Measurements from ENCODE around the gene RENBP.

RENBP gene

DNA sequence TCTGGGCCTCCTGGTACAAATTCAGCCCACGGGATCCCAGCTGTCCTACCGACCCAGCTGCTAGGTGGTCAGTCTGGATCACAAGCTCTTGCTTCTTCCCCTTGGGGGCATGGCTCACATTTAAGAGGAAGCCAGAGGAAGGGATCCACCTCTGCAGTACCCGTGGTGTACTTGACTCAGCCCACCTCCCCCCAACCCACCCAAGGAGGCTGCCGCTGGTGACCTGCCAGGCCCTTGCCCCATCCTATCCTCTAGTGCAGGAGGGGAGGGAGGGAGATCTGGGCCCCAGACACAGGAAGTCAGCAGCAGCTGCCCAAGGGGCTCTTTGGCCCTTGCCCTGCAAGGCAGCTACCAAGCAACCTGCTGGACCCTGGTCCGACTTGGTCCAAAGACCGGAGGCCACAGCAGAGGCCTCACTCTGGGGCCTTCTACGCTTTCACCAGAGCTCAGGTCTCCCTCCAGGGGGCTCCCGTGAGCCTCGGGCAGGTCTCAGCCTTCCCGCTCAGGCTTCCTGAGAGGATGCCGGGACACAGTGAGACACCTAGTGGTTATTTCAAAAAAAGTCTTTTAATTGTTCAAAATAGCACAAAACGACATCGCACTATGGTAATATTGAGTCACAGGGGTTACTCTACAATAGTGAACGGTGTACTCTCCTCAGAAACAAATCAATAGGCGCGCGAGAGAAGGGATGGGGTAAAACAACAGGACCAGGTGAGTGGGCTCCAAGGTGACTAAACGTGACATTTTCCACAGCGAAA lies 2.7 kb upstream of the RENBP start:
- TF ChIP-seq, protein P1, sequence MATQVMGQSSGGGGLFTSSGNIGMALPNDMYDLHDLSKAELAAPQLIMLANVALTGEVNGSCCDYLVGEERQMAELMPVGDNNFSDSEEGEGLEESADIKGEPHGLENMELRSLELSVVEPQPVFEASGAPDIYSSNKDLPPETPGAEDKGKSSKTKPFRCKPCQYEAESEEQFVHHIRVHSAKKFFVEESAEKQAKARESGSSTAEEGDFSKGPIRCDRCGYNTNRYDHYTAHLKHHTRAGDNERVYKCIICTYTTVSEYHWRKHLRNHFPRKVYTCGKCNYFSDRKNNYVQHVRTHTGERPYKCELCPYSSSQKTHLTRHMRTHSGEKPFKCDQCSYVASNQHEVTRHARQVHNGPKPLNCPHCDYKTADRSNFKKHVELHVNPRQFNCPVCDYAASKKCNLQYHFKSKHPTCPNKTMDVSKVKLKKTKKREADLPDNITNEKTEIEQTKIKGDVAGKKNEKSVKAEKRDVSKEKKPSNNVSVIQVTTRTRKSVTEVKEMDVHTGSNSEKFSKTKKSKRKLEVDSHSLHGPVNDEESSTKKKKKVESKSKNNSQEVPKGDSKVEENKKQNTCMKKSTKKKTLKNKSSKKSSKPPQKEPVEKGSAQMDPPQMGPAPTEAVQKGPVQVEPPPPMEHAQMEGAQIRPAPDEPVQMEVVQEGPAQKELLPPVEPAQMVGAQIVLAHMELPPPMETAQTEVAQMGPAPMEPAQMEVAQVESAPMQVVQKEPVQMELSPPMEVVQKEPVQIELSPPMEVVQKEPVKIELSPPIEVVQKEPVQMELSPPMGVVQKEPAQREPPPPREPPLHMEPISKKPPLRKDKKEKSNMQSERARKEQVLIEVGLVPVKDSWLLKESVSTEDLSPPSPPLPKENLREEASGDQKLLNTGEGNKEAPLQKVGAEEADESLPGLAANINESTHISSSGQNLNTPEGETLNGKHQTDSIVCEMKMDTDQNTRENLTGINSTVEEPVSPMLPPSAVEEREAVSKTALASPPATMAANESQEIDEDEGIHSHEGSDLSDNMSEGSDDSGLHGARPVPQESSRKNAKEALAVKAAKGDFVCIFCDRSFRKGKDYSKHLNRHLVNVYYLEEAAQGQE (IDR thresholded peaks at IDR 0.05; ENCODE audit: insufficient read depth in 1 of 2, low read depth in 2 of 2, low read length in 2 of 2), result no peak
- TF ChIP-seq FOXP2 (optimal IDR thresholded peaks at IDR 0.05; ENCODE audit: borderline replicate concordance, extremely low read depth, extremely low read length, insufficient read depth) (no peak), SIN3A (IDR thresholded peaks at IDR 0.05; ENCODE audit: borderline replicate concordance, insufficient read depth, low read length) (no peak), TAF1 (IDR thresholded peaks at IDR 0.05; ENCODE audit: borderline replicate concordance, insufficient read depth, low read length) (no peak), POLR2AphosphoS5 (IDR thresholded peaks at IDR 0.05; ENCODE audit: low read depth, low read length) (no peak)

DNA sequence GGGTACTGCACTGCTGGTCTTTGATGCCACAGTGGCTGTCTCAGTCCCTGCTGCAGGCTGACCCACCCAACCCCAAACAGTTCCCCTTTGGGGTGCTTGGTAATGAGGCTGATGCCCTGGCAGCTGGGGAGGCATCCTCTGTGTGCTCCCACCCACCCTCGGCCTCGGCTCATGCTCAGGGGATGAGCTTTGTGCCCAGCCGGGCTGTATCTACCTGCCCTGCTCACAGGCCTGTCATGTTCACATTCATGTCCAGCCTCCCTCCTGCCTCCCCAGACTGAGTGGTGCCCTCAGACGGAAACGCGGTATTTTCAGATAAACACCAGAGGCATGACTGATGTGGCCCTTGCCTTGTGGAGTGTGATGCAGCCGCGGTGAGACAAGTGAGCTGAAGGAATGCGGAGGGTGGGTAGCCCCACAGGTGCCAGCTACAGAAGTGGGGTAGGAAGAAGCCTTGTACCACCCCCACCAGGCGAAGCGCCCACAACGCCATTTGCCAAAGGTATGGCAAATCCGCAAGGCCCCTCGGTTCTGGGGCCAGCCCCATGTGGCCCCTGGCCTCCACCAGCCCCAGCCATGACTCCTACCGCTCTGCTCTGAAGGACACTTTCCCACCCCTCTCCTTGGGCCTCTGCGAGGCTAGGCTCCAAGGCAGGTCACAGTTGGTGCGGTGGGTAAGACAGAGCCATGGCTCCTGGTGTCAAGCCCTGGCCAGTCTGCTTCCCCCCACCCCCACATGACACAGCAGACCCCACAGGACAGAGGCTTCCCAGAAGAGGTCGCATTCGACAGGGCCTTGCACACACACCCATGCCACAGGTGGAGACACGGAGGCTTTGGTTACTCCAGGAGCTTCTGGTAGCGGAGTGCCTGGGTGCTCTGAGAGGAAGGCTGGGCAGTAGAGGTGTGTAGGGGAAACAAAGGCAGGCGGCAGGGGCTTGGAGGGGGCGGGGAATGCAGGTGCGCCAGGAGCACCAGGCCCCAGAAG lies 1.8 kb upstream of the RENBP start:
- TF ChIP-seq, protein P1 (IDR thresholded peaks at IDR 0.05; ENCODE audit: insufficient read depth in 1 of 2, low read depth in 2 of 2, low read length in 2 of 2), result no peak
- TF ChIP-seq SIN3A (IDR thresholded peaks at IDR 0.05; ENCODE audit: borderline replicate concordance, insufficient read depth, low read length) (no peak), POLR2AphosphoS5 (IDR thresholded peaks at IDR 0.05; ENCODE audit: low read depth, low read length) (no peak), FOXP2 (optimal IDR thresholded peaks at IDR 0.05; ENCODE audit: borderline replicate concordance, extremely low read depth, extremely low read length, insufficient read depth) (no peak), TAF1 (IDR thresholded peaks at IDR 0.05; ENCODE audit: borderline replicate concordance, insufficient read depth, low read length) (no peak)

DNA sequence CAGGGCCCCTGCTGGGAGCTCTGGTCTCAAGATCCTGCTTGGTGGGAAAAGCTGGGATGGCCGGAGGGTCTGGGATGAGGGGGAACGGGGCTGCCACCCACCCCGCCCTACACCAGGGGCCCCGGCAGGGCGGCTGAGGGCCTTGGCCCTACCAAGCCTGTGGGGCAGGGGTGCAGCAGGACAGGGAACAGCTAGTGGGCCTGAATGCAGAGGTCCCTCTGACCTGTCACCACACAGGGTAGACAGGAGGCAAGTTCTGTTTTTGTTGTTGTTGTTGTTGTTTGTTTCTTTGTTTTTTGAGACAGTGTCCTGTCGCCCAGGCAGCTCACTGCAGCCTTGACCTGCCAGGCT lies 332 bp upstream of the RENBP start:
- no peak for TF ChIP-seq POLR2AphosphoS5 (IDR thresholded peaks at IDR 0.05; ENCODE audit: low read depth, low read length)
- no peak for TF ChIP-seq TAF1 (IDR thresholded peaks at IDR 0.05; ENCODE audit: borderline replicate concordance, insufficient read depth, low read length)
- TF ChIP-seq SIN3A (IDR thresholded peaks at IDR 0.05; ENCODE audit: borderline replicate concordance, insufficient read depth, low read length), result no peak
- TF ChIP-seq FOXP2 (optimal IDR thresholded peaks at IDR 0.05; ENCODE audit: borderline replicate concordance, extremely low read depth, extremely low read length, insufficient read depth), result no peak
- TF ChIP-seq, protein P1 (IDR thresholded peaks at IDR 0.05; ENCODE audit: insufficient read depth in 1 of 2, low read depth in 2 of 2, low read length in 2 of 2), result no peak

DNA sequence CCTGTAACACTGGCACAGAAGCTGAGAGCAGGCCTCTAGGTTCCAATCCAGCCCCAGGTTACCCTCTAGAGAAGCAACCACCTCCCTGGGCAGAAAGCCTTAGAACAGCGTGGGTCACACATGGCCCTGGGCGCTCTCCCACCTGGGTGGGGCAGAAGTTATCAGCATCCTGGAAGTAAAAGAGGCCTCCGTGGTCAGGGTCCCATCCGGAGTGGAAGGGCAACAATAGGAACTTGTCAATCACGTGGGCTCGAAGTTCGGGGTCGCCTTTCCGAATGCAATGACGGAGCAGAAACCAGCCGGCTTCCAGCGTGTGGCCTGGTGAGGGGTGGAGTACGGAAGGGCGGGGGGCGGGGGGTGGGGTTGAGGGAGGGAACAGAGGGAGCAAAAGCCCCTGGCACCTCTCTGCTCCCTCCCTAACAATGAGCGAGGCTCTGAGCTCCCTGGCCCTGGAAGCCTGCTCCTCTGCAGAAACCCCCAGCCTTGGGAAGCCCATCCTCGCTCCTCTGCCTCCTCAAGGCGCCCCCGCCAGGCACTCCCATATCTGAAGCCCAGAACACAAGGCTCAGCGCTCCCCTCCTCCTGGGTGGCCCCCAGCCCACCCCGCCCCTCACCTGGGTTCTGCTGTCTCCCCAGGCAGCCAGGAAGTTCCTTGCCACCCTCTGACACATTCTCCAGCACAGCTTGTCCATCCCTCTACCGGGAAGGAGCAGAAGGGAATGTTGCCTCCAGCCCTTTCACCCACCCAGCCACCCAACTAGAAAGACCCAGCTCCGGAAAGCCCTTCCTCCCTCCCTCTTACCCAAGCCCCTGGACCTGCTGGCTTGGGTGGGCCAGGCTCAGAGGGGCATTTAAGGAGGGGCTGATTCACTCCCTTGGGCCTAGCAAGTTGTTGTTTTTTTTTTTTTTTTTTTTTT lies 2.8 kb downstream of the RENBP start:
- TF ChIP-seq SIN3A (IDR thresholded peaks at IDR 0.05; ENCODE audit: borderline replicate concordance, insufficient read depth, low read length) (no peak), FOXP2 (optimal IDR thresholded peaks at IDR 0.05; ENCODE audit: borderline replicate concordance, extremely low read depth, extremely low read length, insufficient read depth) (no peak), POLR2AphosphoS5 (IDR thresholded peaks at IDR 0.05; ENCODE audit: low read depth, low read length) (no peak), TAF1 (IDR thresholded peaks at IDR 0.05; ENCODE audit: borderline replicate concordance, insufficient read depth, low read length) (no peak)
- TF ChIP-seq, protein P1 (IDR thresholded peaks at IDR 0.05; ENCODE audit: insufficient read depth in 1 of 2, low read depth in 2 of 2, low read length in 2 of 2), result no peak

Measured in PFSK-1 (cell line).